H9 (cell line): ENCODE measurements around the gene ANP32B. TPM values are rescaled to one million over a fixed set of nuclear protein-coding genes. Genes with fewer than 3 reads are reported as not detected.

ENCODE experiments used
- DNase-seq: peaks from one replicate; pipeline ENCODE4 v3.0.0-alpha.2; 2017
- H2AFZ ChIP-seq: one replicate; pipeline ENCODE4 v1.6.1; 2013; ENCODE audit warnings: mild to moderate bottlenecking, low read length, control low read depth, moderate library complexity
- H2AK5ac ChIP-seq: 2 replicates; pipeline ENCODE4 v1.6.1; 2013; ENCODE audit warnings: low read length, control low read depth, mixed read lengths; ENCODE audit not compliant: insufficient read length
- H2BK120ac ChIP-seq: one replicate; pipeline ENCODE4 v1.6.1; 2013; ENCODE audit warnings: low read depth, mild to moderate bottlenecking, low read length, control low read depth, inconsistent platforms; ENCODE audit not compliant: poor library complexity, severe bottlenecking
- H2BK12ac ChIP-seq: 2 replicates; pipeline ENCODE4 v1.6.1; 2013; ENCODE audit warnings: low read length, control low read depth, mixed read lengths, low read depth; ENCODE audit not compliant: insufficient read length
- H2BK15ac ChIP-seq: 2 replicates; pipeline ENCODE4 v1.6.1; 2013; ENCODE audit warnings: low read depth, low read length, control low read depth
- H2BK20ac ChIP-seq: one replicate; pipeline ENCODE4 v1.6.1; 2013; ENCODE audit warnings: low read depth, mild to moderate bottlenecking, low read length, control low read depth, inconsistent platforms; ENCODE audit not compliant: poor library complexity, severe bottlenecking
- H2BK5ac ChIP-seq: 2 replicates; pipeline ENCODE4 v1.6.1; 2013; ENCODE audit warnings: low read length, control low read depth, mixed read lengths; ENCODE audit not compliant: insufficient read length
- H3K14ac ChIP-seq: 2 replicates; pipeline ENCODE4 v1.6.1; 2013; ENCODE audit warnings: low read length, control low read depth; ENCODE audit not compliant: insufficient read depth
- H3K18ac ChIP-seq: 2 replicates; pipeline ENCODE4 v1.6.1; 2013; ENCODE audit warnings: low read depth, mild to moderate bottlenecking, mixed read lengths, low read length, control low read depth; ENCODE audit not compliant: insufficient read length
- H3K23ac ChIP-seq: 2 replicates; pipeline ENCODE4 v1.6.1; 2013; ENCODE audit warnings: low read length, control low read depth, mixed read lengths, low read depth; ENCODE audit not compliant: insufficient read length
- H3K23me2 ChIP-seq: 2 replicates; pipeline ENCODE4 v1.6.1; 2013; ENCODE audit warnings: low read depth, mild to moderate bottlenecking, mixed read lengths, low read length, control low read depth; ENCODE audit not compliant: insufficient read length, poor library complexity, severe bottlenecking
- H3K27ac ChIP-seq: 2 replicates; pipeline ENCODE4 v1.5.1; 2013; ENCODE audit warnings: low read length, control low read depth, mixed read lengths, low read depth; ENCODE audit not compliant: insufficient read length
- H3K27me3 ChIP-seq: 2 replicates; pipeline ENCODE4 v1.6.1; 2013; ENCODE audit warnings: low read length, control low read depth, inconsistent platforms; ENCODE audit not compliant: insufficient read depth
- H3K4ac ChIP-seq: 2 replicates; pipeline ENCODE4 v1.6.1; 2013; ENCODE audit warnings: low read depth, mild to moderate bottlenecking, control low read depth, inconsistent platforms, low read length, moderate library complexity
- H3K4me1 ChIP-seq: 2 replicates; pipeline ENCODE4 v1.6.1; 2013; ENCODE audit warnings: low read length, control low read depth, inconsistent platforms; ENCODE audit not compliant: insufficient read depth
- H3K4me2 ChIP-seq: 2 replicates; pipeline ENCODE4 v1.6.1; 2013; ENCODE audit warnings: low read length, control low read depth, mixed read lengths; ENCODE audit not compliant: insufficient read length, insufficient read depth
- H3K56ac ChIP-seq: 2 replicates; pipeline ENCODE4 v1.6.1; 2013; ENCODE audit warnings: low read depth, mild to moderate bottlenecking, mixed read lengths, low read length, control low read depth; ENCODE audit not compliant: insufficient read length
- H3K79me1 ChIP-seq: 2 replicates; pipeline ENCODE4 v1.6.1; 2013; ENCODE audit warnings: low read depth, mild to moderate bottlenecking, moderate library complexity, low read length, control low read depth, inconsistent platforms; ENCODE audit not compliant: insufficient read depth, poor library complexity, severe bottlenecking
- H3K79me2 ChIP-seq: 2 replicates; pipeline ENCODE4 v1.6.1; 2013; ENCODE audit warnings: low read length, control low read depth, inconsistent platforms; ENCODE audit not compliant: insufficient read depth
- H3K9ac ChIP-seq: 2 replicates; pipeline ENCODE4 v1.6.1; 2013; ENCODE audit warnings: low read length, control low read depth, mixed read lengths; ENCODE audit not compliant: insufficient read length; ENCODE audit errors: extremely low read depth
- H3K9me3 ChIP-seq: one replicate; pipeline ENCODE4 v1.6.1; 2013; ENCODE audit warnings: low read depth, low read length, inconsistent platforms; ENCODE audit not compliant: control insufficient read depth
- H3T11ph ChIP-seq: one replicate; pipeline ENCODE4 v1.6.1; 2013; ENCODE audit warnings: mild to moderate bottlenecking, low read length, control low read depth, inconsistent platforms
- H4K20me1 ChIP-seq: one replicate; pipeline ENCODE4 v1.6.1; 2013; ENCODE audit not compliant: control insufficient read depth, insufficient read length, insufficient read depth
- H4K5ac ChIP-seq: 2 replicates; pipeline ENCODE4 v1.6.1; 2013; ENCODE audit warnings: low read depth, mild to moderate bottlenecking, mixed read lengths, low read length, control low read depth; ENCODE audit not compliant: insufficient read length
- H4K8ac ChIP-seq: replicated peaks from 2 replicates; pipeline ENCODE4 v1.6.1; 2013; ENCODE audit warnings: low read length, control low read depth, mixed read lengths, low read depth; ENCODE audit not compliant: insufficient read length
- H4K91ac ChIP-seq: 2 replicates; pipeline ENCODE4 v1.6.1; 2013; ENCODE audit warnings: low read depth, mild to moderate bottlenecking, moderate library complexity, mixed read lengths, low read length, control low read depth; ENCODE audit not compliant: insufficient read length
- H3K27ac Mint-ChIP-seq, 3 experiments: 2 replicates in 2 of 3; 3 replicates in 1 of 3; pipeline ENCODE4 v1.8.0; 2020 to 2021; ENCODE audit warnings: mixed read lengths in 3 of 3, mild to moderate bottlenecking in 1 of 3, moderate library complexity in 1 of 3
- H3K27me3 Mint-ChIP-seq: 2 replicates; pipeline ENCODE4 v1.8.0; 2021; ENCODE audit warnings: low read depth, mild to moderate bottlenecking, moderate library complexity, mixed read lengths
- H3K36me3 Mint-ChIP-seq, 3 experiments: 2 replicates in 2 of 3; 3 replicates in 1 of 3; pipeline ENCODE4 v1.8.0; 2020 to 2021; ENCODE audit warnings: low read depth in 3 of 3, mixed read lengths in 3 of 3; ENCODE audit not compliant: insufficient read depth in 1 of 3
- H3K4me1 Mint-ChIP-seq, 2 experiments: 2 replicates each; pipeline ENCODE4 v1.8.0; 2020; ENCODE audit warnings: mixed read lengths in 2 of 2
- H3K4me3 Mint-ChIP-seq, 2 experiments: 2 replicates in 1 of 2; 3 replicates in 1 of 2; pipeline ENCODE4 v1.8.0; 2020 to 2021; ENCODE audit warnings: mild to moderate bottlenecking in 2 of 2, mixed read lengths in 2 of 2, moderate library complexity in 1 of 2
- H3K9me3 Mint-ChIP-seq, 2 experiments: 2 replicates in 1 of 2; 3 replicates in 1 of 2; pipeline ENCODE4 v1.8.0; 2020; ENCODE audit warnings: mild to moderate bottlenecking in 2 of 2, mixed read lengths in 2 of 2, moderate library complexity in 1 of 2
- WGBS: extraction: QIAGEN DNeasy Blood & Tissue Kit; methylation state at CpG from one replicate; pipeline ENCODE4 v1.1.7; 2013; ENCODE audit warnings: missing lambda C conversion rate, low lambda C conversion rate, mixed read lengths; ENCODE audit not compliant: insufficient read length; ENCODE audit errors: extremely low coverage; 5-methylcytosine and 5-hydroxymethylcytosine counted together
- total RNA-seq: library from RNA; stranded (reverse); gene quantifications from 2 replicates; pipeline ENCODE4 v1.2.1, GENCODE V29; 2021
- TF ChIP-seq, protein P1 (sequence below): fragments of 200-600 bp; sonication (generic); conservative IDR thresholded peaks from 3 replicates; pipeline ENCODE4 v1.8.0; 2021; ENCODE audit warnings: antibody characterized with exemption, mild to moderate bottlenecking

The ANP32B gene
- total RNA-seq, 1 experiment from 2014 or later = 91.6 TPM

DNA sequence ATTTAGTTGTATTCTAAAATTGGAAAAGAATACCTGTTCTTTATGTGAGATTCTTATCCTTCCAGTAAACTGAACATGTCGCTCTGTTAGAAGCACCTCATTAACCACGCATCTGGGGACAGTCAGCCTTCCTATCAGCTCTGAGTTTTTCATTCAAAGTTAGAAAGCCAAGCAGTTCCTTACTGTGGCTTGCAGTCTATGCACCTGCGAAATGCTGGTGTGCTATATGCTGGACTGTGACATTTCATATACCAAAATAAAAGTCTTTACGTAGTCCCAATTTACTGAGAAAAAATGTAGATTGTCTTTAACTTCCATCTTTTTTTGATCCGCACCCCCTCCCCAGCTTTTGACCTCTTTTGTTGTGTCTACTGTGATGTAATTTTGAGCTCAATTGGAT is 4.3 kb downstream of the ANP32B start:
- no peak overlapping the region for H2BK15ac ChIP-seq
- no peak overlapping the region for H4K5ac ChIP-seq
- peaks cover 9% of the 10 kb centered on the region for H3K23me2 ChIP-seq
- TF ChIP-seq, protein P1, sequence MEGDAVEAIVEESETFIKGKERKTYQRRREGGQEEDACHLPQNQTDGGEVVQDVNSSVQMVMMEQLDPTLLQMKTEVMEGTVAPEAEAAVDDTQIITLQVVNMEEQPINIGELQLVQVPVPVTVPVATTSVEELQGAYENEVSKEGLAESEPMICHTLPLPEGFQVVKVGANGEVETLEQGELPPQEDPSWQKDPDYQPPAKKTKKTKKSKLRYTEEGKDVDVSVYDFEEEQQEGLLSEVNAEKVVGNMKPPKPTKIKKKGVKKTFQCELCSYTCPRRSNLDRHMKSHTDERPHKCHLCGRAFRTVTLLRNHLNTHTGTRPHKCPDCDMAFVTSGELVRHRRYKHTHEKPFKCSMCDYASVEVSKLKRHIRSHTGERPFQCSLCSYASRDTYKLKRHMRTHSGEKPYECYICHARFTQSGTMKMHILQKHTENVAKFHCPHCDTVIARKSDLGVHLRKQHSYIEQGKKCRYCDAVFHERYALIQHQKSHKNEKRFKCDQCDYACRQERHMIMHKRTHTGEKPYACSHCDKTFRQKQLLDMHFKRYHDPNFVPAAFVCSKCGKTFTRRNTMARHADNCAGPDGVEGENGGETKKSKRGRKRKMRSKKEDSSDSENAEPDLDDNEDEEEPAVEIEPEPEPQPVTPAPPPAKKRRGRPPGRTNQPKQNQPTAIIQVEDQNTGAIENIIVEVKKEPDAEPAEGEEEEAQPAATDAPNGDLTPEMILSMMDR = no peak
- no peak overlapping the region for H2BK20ac ChIP-seq
- H3T11ph ChIP-seq = no peak overlapping the region
- no peak overlapping the region for H3K4me3 Mint-ChIP-seq
- H2AK5ac ChIP-seq = no peak overlapping the region
- no peak for DNase-seq
- H3K36me3 Mint-ChIP-seq = peaks cover 0 to 3% (median 0%) of the 10 kb centered on the region in 3 experiments; a peak in 2 of 7 replicates
- WGBS = no CpG with 5 or more reads among the region's 5 CpGs
- H3K4me1 Mint-ChIP-seq = peaks cover 0 to 16% of the 10 kb centered on the region in 2 experiments; a peak in 2 of 4 replicates
- no peak overlapping the region for H3K4me2 ChIP-seq
- peaks cover 7% of the 10 kb centered on the region; the same call in 1 of the 2 replicates for H3K79me2 ChIP-seq
- H4K8ac ChIP-seq = no peak overlapping the region
- H3K79me1 ChIP-seq = peaks cover 14% of the 10 kb centered on the region
- H2BK5ac ChIP-seq = no peak overlapping the region
- no peak overlapping the region for H3K14ac ChIP-seq
- H4K91ac ChIP-seq = no peak overlapping the region
- H3K27ac Mint-ChIP-seq = no peak overlapping the region
- H3K18ac ChIP-seq = no peak overlapping the region
- H3K4ac ChIP-seq = no peak overlapping the region
- H2AFZ ChIP-seq = no peak overlapping the region
- H3K23ac ChIP-seq = no peak overlapping the region
- H4K20me1 ChIP-seq = peaks cover 2% of the 10 kb centered on the region
- H3K27ac ChIP-seq = no peak overlapping the region
- H3K27me3 ChIP-seq = peaks cover 13% of the 10 kb centered on the region
- H3K4me1 ChIP-seq = no peaks in the 10 kb centered on the region; the same call in 1 of the 2 replicates
- H3K9me3 ChIP-seq = no peaks in the 10 kb centered on the region
- peaks cover 46% of the 10 kb centered on the region for H3K27me3 Mint-ChIP-seq
- no peak overlapping the region for H3K56ac ChIP-seq
- no peak overlapping the region for H3K9ac ChIP-seq
- H2BK120ac ChIP-seq = no peak overlapping the region
- no peak overlapping the region for H2BK12ac ChIP-seq
- H3K9me3 Mint-ChIP-seq = peaks cover 3 to 6% of the 10 kb centered on the region in 2 experiments; a peak in 3 of 5 replicates
